GOT3 (cell line): ENCODE measurements around the gene HSPB6.
A peak's percentile ranks its signal among the peaks of the same experiment; 100 is the strongest.
"Not testable (repeated sequence)": the region's sequence is repeated elsewhere in the genome, so short reads cannot be mapped to it uniquely, and the experiment has no call there.

ENCODE experiments used
- DNase-seq: peaks from one replicate; lab custom pipeline; 2025; ENCODE audit warnings: mixed read lengths; lab: John Stamatoyannopoulos, UW

The HSPB6 gene

GRCh38 chr19:35786299-35787160 lies 29.7 kb upstream of the HSPB6 start:
- DNase-seq: no peak

GRCh38 chr19:35785339-35785627 lies 28.5 kb upstream of the HSPB6 start:
- no peak for DNase-seq

GRCh38 chr19:35784503-35785338 lies 27.9 kb upstream of the HSPB6 start:
- no peak for DNase-seq

DNA sequence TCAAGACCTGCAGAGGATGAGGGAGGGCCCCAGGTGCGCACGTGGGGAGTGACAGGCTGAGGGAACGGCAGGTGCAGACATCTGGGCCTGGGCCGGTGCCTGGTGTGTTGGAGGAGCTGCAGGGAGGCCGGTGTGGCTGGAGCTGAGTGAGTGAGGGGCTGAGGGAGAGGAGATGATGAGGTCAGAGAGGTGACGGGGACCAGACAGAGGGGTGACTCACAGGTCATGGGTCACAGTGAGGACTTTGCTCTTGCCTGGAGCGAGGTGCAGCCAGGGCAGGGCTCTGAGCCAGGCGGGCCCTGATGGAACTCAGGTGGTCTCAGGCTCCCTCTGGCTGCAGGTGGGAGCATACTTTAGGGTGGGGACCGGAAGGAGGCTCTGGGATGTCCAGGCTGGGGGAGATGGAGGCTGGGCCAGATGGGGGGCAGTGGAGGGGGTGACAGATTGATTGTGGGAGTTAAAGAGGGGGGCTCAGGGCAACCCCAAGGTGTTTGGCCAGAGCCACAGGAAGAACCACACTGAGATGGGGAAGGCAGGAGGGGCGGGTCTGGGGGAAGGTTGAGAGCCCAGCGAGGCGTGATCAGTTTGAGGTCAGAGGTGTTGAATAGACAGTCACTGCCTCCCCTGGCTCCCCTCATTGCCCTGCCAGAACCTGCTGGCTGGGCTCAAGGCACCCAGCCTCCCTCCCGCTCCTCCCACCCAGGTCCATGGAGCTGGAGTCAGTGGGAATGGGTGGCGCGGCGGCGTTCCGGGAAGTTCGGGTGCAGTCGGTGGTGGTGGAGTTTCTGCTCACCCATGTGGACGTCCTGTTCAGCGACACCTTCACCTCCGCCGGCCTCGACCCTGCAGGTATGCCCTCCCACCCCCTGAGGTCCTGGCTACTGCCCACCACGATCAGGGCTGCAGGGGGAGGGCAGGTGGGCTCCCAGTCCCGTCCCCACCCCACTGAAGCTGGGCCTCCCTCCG lies 26.9 kb upstream of the HSPB6 start:
- DNase-seq: no peak

DNA sequence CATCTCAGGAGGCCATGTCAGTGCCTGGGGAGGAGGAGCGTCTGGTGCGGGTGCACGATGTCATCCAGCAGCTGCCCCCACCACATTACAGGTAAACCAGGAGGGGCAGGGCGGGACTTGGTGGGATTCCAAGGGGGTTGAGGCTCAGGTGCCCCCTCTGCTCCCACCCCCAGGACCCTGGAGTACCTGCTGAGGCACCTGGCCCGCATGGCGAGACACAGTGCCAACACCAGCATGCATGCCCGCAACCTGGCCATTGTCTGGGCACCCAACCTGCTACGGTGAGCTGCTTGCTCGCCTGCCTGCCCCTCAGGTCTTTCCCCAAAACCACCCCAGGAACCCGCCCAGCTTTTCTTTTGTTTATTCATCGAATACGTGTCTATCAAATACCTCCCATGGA lies 25.8 kb upstream of the HSPB6 start:
- no peak for DNase-seq

DNA sequence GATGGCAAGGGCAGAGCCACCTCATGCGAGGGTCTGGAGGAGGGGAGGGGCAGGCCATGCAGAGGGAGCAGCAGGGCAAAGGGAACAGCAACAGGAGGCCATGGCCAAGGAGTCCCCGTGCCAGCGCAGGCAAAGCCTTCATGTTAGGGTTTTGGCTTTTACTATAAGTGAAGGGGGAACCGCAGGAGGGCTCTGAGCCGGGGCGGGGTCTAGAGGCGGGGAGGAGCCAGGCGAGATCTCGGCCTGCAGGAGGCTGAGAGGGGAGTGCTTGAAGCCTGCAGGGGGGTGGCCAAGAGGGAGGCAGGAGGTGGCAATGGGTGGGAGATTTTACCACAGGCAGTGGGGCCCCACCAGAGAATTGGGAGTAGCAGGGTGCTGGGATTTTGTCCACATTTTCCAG lies 24.8 kb upstream of the HSPB6 start:
- DNase-seq: no peak

DNA sequence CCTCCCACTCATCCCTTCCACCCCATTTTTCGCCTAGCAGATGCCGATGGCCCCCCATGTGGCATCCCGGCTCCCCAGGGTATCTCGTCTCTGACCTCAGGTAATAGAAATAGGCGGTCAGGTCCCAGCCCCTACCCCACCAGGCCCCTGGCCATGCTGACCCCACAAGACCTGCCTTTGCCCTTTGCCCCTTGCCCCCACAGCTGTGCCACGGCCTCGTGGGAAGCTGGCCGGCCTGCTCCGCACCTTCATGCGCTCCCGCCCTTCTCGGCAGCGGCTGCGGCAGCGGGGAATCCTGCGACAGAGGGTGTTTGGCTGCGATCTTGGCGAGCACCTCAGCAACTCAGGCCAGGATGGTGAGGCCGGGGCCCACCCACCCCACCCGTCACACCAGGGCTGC lies 23.9 kb upstream of the HSPB6 start:
- DNase-seq: no peak

GRCh38 chr19:35780058-35780457 lies 23.2 kb upstream of the HSPB6 start:
- DNase-seq: no peak

DNA sequence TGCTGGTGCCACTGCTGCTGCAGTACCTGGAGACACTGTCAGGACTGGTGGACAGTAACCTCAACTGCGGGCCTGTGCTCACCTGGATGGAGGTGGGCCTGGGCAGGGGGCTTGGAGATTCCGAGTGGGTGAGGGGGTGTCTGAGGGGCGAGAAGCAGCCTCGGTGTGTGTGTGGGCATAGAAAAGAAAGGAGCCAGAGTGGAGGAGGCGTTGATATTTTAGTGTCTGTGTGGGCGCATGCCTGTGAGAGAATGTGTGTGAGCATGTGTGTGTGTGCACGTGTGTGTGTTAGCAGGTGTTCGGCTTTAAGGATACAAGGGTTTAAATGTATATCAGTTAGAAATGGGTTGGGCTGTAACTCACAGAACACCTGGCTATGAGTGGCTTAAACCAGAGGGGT lies 22.2 kb upstream of the HSPB6 start:
- DNase-seq: no peak

DNA sequence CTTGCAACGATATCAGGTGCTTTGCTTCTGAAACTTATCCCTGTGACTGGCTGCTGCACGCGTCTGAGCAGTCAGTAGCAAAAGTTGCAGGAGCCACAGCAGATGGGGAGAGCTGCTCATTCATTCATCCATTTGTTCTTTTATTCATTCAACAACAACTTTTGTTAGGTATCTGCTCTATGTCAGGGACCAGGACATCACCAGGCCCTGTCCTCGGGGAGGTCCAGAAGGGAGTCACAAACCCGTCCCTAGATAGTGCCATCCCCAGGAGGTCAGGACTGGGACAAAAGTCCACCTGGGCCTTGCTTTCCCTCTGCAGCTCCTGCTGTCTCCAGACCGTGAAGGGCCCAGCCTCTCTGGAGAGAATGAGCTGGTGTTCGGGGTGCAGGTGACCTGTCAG lies 21.1 kb upstream of the HSPB6 start:
- DNase-seq: no peak

- DNase-seq: no peak
Observed at GRCh38 chr19:35777086-35777841, 20.4 kb upstream of the HSPB6 start.

- DNase-seq: no peak
Observed at GRCh38 chr19:35776102-35776788, 19.4 kb upstream of the HSPB6 start.

GRCh38 chr19:35775298-35776101 lies 18.7 kb upstream of the HSPB6 start, which contains the start of gene ARHGAP33:
ARHGAP33 (plus strand) TSS chr19:35775564; CDS start chr19:35775659, 95 bp downstream.
- DNase-seq: peak; percentile 92

- DNase-seq: no peak
Observed at GRCh38 chr19:35775046-35775297, 18.1 kb upstream of the HSPB6 start.

DNA sequence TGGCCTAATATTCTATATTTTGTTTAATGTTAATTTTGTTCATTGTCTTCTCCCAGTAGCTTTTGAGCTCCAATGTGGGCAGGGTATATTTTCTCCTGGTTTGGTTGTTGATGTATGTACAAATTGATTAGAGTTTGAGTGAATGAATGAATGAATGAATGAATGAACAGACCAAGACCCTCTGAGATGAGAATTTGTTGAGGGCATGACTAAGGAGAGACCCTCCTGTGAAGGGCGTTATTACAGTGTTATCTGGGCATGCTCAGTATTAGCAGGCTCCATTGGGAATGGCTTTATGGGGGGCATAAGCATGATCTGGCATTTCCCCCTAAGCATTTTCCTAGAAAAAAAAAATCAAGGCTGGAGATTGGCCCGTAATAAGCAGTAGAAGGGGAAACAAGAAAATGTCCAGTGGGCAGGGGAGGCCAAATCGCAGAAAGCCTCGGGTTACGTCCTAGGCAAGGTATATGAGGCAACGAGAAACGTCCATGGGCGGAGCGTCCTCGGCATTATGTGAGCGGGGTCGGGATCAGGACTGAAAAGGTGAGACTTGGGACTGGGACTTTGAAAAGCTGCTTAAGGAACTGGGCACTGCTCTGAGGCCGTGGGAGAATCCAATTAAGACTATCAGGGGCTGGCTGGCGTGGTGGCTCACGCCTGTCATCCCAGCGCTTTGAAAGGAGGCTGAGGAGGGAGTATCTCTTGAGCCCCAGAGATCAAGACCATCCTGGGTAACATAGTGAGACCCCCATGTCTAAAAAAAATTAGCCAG lies 17.6 kb upstream of the HSPB6 start:
- DNase-seq: no peak

DNA sequence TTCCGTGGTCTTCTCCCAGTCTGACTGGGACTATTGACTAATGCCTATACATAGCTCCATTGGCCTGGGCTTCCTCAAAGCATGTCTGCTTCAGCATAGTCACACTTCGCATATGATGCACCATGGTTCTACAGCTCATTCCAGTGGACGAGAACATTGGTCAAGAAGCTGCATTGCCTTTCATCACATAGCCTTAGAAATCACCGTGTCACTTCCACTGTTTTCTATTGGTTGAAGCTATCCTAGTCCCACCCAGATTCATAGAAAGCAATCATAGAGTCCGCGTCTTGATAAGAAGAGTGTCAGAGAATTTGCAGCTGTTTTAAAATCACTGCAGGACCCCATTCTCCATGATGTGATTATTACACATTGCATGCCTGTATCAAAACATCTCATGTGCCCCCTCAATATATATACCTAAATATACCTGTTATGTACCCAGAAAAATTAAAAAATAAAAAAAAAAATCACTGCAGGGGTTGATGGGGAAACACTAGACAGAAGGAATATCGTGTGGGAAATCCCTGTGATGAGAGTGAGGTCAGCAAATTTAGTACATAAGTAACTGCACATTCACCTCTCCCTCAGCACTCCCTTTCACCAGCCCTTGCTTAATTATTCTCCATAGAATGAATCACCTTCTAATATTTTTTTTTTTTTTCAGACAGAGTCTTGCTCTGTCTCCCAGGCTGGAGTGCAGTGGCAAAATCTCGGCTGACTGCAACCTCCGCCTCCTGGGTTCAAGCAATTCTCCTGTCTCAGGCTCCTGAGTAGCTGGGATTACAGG lies 16.4 kb upstream of the HSPB6 start:
- no peak for DNase-seq

- DNase-seq: not testable (repeated sequence)
Observed at GRCh38 chr19:35772362-35772761, 15.5 kb upstream of the HSPB6 start.

- no peak for DNase-seq
Observed at GRCh38 chr19:35768082-35768421, 11.2 kb upstream of the HSPB6 start.
